GM12878 (cell line): Measurements from ENCODE around the gene PHLDB3.

Experiments
- ASH2L ChIP-seq: fragments of 300-600, 200-600 bp; sonication (generic); IDR thresholded peaks from 2 replicates; pipeline ENCODE4 v1.6.1; 2017; ENCODE audit warnings: low read depth, mild to moderate bottlenecking, borderline replicate concordance
- BACH1 ChIP-seq: fragments of 450-650 bp; IDR thresholded peaks from 2 replicates; pipeline ENCODE4 v1.6.1; 2017; ENCODE audit warnings: mild to moderate bottlenecking, borderline replicate concordance
- BCL3 ChIP-seq: IDR thresholded peaks from 2 replicates; pipeline ENCODE4 v1.6.1; 2011; ENCODE audit warnings: borderline replicate concordance, low read depth, mild to moderate bottlenecking, moderate library complexity, low read length; ENCODE audit not compliant: insufficient read depth, poor library complexity, severe bottlenecking
- USF2 ChIP-seq: IDR thresholded peaks from 2 replicates; pipeline ENCODE4 v1.6.1; 2011; ENCODE audit warnings: low read depth, low read length, improper control_type of control experiment, borderline replicate concordance

- TF ChIP-seq BCL3 (no peak), BACH1 (no peak), ASH2L (no peak), USF2 (no peak)
Measured at GRCh38 chr19:43471091-43471490, 33.5 kb downstream of the PHLDB3 start.
